ENCODE results near the gene SDF4. TPM values are rescaled to one million over a fixed set of nuclear protein-coding genes. Genes with fewer than 3 reads are reported as not detected.

SDF4 gene
- total and polyA plus RNA-seq, 2 donors (not counting 1 experiment from before 2014, with no cell fraction given) = 100 to 143 TPM

DNA sequence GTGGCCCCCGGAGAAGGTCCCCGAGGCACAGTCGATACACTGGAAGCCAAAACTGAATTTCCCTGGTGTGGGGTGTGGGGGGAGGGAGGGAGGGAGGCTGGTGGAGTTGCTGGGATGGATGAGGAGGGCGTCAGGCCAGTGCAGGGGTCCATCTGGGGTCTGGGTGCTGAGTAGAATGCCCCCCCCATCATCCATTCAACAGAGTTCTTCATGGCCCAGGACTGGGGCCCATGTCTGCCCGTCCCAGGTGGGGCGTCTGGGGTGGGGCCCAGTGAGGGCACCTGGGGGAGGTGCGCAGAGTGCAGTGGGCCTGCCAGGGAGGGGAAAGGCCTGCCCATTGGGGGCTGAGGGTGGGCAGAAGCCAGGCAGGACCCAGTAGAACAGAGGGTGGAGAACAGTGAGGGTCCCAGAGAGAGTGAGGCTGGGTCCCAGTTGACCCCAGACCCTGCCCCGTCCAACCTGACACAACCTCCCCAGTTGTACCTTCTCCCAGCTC is 27.3 kb downstream of the SDF4 start:
- peaks cover 32% of the 10 kb centered on the region for H3K4me1 Mint-ChIP-seq
- POLR2A ChIA-PET = no interaction called here

More for the DNA sequence above, 27.3 kb downstream of the SDF4 start:
- peaks cover 9% of the 10 kb centered on the region for H3K27me3 Mint-ChIP-seq
- H3K27ac ChIP-seq (ENCODE audit: low read length in 2 of 2) = no peak overlapping the region
- H2AFZ ChIP-seq (ENCODE audit: insufficient read depth, low read depth, low read length, poor library complexity, severe bottlenecking) = no peak overlapping the region
- intact Hi-C loops (cut with micrococcal nuclease) = loop anchor here (10.0 kb wide), 1 partner anchor 170 kb away; no protein-coding TSS in a partner anchor
- H3K4me3 Mint-ChIP-seq = peak overlapping the region; percentile 19
- DNase-seq = peak; percentile 38
- WGBS (ENCODE audit: insufficient coverage) = 96% methylated on average over 4 of the region's 8 CpGs
- no peaks in the 10 kb centered on the region for H4K20me1 ChIP-seq (ENCODE audit: control insufficient read depth, insufficient read depth, low read length, poor library complexity, severe bottlenecking)
- peaks cover 0 to 23% (median 0%) of the 10 kb centered on the region in 3 donors for H3K9me3 ChIP-seq (ENCODE audit: control extremely low read depth in 1 of 3, control insufficient read depth in 2 of 3, insufficient read depth in 1 of 3, low read length in 2 of 3)
- no peaks in the 10 kb centered on the region for H3K79me2 ChIP-seq (ENCODE audit: control insufficient read depth, insufficient read depth, low read length)
- CTCF ChIA-PET = interaction anchor here (4.9 kb wide), 1 partner anchor 82 kb away, joined by 39 read pairs; no protein-coding TSS in a partner anchor
- H3K27me3 ChIP-seq (replicated peaks in 1 of 4; ENCODE audit: control extremely low read depth in 1 of 4, control insufficient read depth in 3 of 4, insufficient read depth in 4 of 4, low read length in 3 of 4) = peaks cover 0 to 48% (median 17%) of the 10 kb centered on the region in 4 experiments
- H3K4me3 ChIP-seq (ENCODE audit: control extremely low read depth in 1 of 5, extremely low read depth in 1 of 5, insufficient read depth in 1 of 5, low read depth in 2 of 5, low read length in 4 of 5) = no peak overlapping the region
- H3K36me3 ChIP-seq (replicated peaks in 1 of 2; ENCODE audit: control extremely low read depth in 1 of 2, control insufficient read depth in 1 of 2, extremely low read depth in 1 of 2, insufficient read depth in 2 of 2, low read length in 1 of 2) = no peaks in the 10 kb centered on the region
- no peak overlapping the region for H3K27ac Mint-ChIP-seq
- no peak overlapping the region for H3K4me2 ChIP-seq (replicated peaks; ENCODE audit: low read depth, low read length, poor library complexity, severe bottlenecking)
- no peaks in the 10 kb centered on the region for H3K9me3 Mint-ChIP-seq (ENCODE audit: insufficient read depth)
- H3K9ac ChIP-seq (ENCODE audit: low read length) = no peak overlapping the region
- H3K4me1 ChIP-seq (ENCODE audit: control insufficient read depth in 2 of 2, insufficient read depth in 2 of 2, low read length in 2 of 2) = peaks cover 49 to 50% of the 10 kb centered on the region in 2 donors
- TF ChIP-seq, protein P1, sequence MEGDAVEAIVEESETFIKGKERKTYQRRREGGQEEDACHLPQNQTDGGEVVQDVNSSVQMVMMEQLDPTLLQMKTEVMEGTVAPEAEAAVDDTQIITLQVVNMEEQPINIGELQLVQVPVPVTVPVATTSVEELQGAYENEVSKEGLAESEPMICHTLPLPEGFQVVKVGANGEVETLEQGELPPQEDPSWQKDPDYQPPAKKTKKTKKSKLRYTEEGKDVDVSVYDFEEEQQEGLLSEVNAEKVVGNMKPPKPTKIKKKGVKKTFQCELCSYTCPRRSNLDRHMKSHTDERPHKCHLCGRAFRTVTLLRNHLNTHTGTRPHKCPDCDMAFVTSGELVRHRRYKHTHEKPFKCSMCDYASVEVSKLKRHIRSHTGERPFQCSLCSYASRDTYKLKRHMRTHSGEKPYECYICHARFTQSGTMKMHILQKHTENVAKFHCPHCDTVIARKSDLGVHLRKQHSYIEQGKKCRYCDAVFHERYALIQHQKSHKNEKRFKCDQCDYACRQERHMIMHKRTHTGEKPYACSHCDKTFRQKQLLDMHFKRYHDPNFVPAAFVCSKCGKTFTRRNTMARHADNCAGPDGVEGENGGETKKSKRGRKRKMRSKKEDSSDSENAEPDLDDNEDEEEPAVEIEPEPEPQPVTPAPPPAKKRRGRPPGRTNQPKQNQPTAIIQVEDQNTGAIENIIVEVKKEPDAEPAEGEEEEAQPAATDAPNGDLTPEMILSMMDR (IDR thresholded peaks at IDR 0.05) = no peak
- TF ChIP-seq EZH2 (IDR thresholded peaks at IDR 0.05; ENCODE audit: borderline replicate concordance, insufficient read depth, low read depth, low read length, poor library complexity, severe bottlenecking) = no peak
- no peak for ATAC-seq (ENCODE audit: low read depth)

Measured in B cell (primary cell).